H9 (cell line): ENCODE data around the gene EHD2. TPM values are rescaled to one million over a fixed set of nuclear protein-coding genes. Genes with fewer than 3 reads are reported as not detected.
A peak's percentile ranks its signal among the peaks of the same experiment; 100 is the strongest.

ENCODE experiments used
- DNase-seq: peaks from one replicate; pipeline ENCODE4 v3.0.0-alpha.2; 2017
- H2AFZ ChIP-seq: one replicate; pipeline ENCODE4 v1.6.1; 2013; ENCODE audit warnings: mild to moderate bottlenecking, low read length, control low read depth, moderate library complexity
- H2AK5ac ChIP-seq: 2 replicates; pipeline ENCODE4 v1.6.1; 2013; ENCODE audit warnings: low read length, control low read depth, mixed read lengths; ENCODE audit not compliant: insufficient read length
- H2BK120ac ChIP-seq: one replicate; pipeline ENCODE4 v1.6.1; 2013; ENCODE audit warnings: low read depth, mild to moderate bottlenecking, low read length, control low read depth, inconsistent platforms; ENCODE audit not compliant: poor library complexity, severe bottlenecking
- H2BK12ac ChIP-seq: 2 replicates; pipeline ENCODE4 v1.6.1; 2013; ENCODE audit warnings: low read length, control low read depth, mixed read lengths, low read depth; ENCODE audit not compliant: insufficient read length
- H2BK15ac ChIP-seq: 2 replicates; pipeline ENCODE4 v1.6.1; 2013; ENCODE audit warnings: low read depth, low read length, control low read depth
- H2BK20ac ChIP-seq: one replicate; pipeline ENCODE4 v1.6.1; 2013; ENCODE audit warnings: low read depth, mild to moderate bottlenecking, low read length, control low read depth, inconsistent platforms; ENCODE audit not compliant: poor library complexity, severe bottlenecking
- H2BK5ac ChIP-seq: 2 replicates; pipeline ENCODE4 v1.6.1; 2013; ENCODE audit warnings: low read length, control low read depth, mixed read lengths; ENCODE audit not compliant: insufficient read length
- H3K14ac ChIP-seq: 2 replicates; pipeline ENCODE4 v1.6.1; 2013; ENCODE audit warnings: low read length, control low read depth; ENCODE audit not compliant: insufficient read depth
- H3K18ac ChIP-seq: 2 replicates; pipeline ENCODE4 v1.6.1; 2013; ENCODE audit warnings: low read depth, mild to moderate bottlenecking, mixed read lengths, low read length, control low read depth; ENCODE audit not compliant: insufficient read length
- H3K23ac ChIP-seq: 2 replicates; pipeline ENCODE4 v1.6.1; 2013; ENCODE audit warnings: low read length, control low read depth, mixed read lengths, low read depth; ENCODE audit not compliant: insufficient read length
- H3K23me2 ChIP-seq: 2 replicates; pipeline ENCODE4 v1.6.1; 2013; ENCODE audit warnings: low read depth, mild to moderate bottlenecking, mixed read lengths, low read length, control low read depth; ENCODE audit not compliant: insufficient read length, poor library complexity, severe bottlenecking
- H3K27ac ChIP-seq: 2 replicates; pipeline ENCODE4 v1.5.1; 2013; ENCODE audit warnings: low read length, control low read depth, mixed read lengths, low read depth; ENCODE audit not compliant: insufficient read length
- H3K27me3 ChIP-seq: 2 replicates; pipeline ENCODE4 v1.6.1; 2013; ENCODE audit warnings: low read length, control low read depth, inconsistent platforms; ENCODE audit not compliant: insufficient read depth
- H3K4ac ChIP-seq: 2 replicates; pipeline ENCODE4 v1.6.1; 2013; ENCODE audit warnings: low read depth, mild to moderate bottlenecking, control low read depth, inconsistent platforms, low read length, moderate library complexity
- H3K4me1 ChIP-seq: 2 replicates; pipeline ENCODE4 v1.6.1; 2013; ENCODE audit warnings: low read length, control low read depth, inconsistent platforms; ENCODE audit not compliant: insufficient read depth
- H3K4me2 ChIP-seq: 2 replicates; pipeline ENCODE4 v1.6.1; 2013; ENCODE audit warnings: low read length, control low read depth, mixed read lengths; ENCODE audit not compliant: insufficient read length, insufficient read depth
- H3K56ac ChIP-seq: 2 replicates; pipeline ENCODE4 v1.6.1; 2013; ENCODE audit warnings: low read depth, mild to moderate bottlenecking, mixed read lengths, low read length, control low read depth; ENCODE audit not compliant: insufficient read length
- H3K79me1 ChIP-seq: 2 replicates; pipeline ENCODE4 v1.6.1; 2013; ENCODE audit warnings: low read depth, mild to moderate bottlenecking, moderate library complexity, low read length, control low read depth, inconsistent platforms; ENCODE audit not compliant: insufficient read depth, poor library complexity, severe bottlenecking
- H3K79me2 ChIP-seq: 2 replicates; pipeline ENCODE4 v1.6.1; 2013; ENCODE audit warnings: low read length, control low read depth, inconsistent platforms; ENCODE audit not compliant: insufficient read depth
- H3K9ac ChIP-seq: 2 replicates; pipeline ENCODE4 v1.6.1; 2013; ENCODE audit warnings: low read length, control low read depth, mixed read lengths; ENCODE audit not compliant: insufficient read length; ENCODE audit errors: extremely low read depth
- H3K9me3 ChIP-seq: one replicate; pipeline ENCODE4 v1.6.1; 2013; ENCODE audit warnings: low read depth, low read length, inconsistent platforms; ENCODE audit not compliant: control insufficient read depth
- H3T11ph ChIP-seq: one replicate; pipeline ENCODE4 v1.6.1; 2013; ENCODE audit warnings: mild to moderate bottlenecking, low read length, control low read depth, inconsistent platforms
- H4K20me1 ChIP-seq: one replicate; pipeline ENCODE4 v1.6.1; 2013; ENCODE audit not compliant: control insufficient read depth, insufficient read length, insufficient read depth
- H4K5ac ChIP-seq: 2 replicates; pipeline ENCODE4 v1.6.1; 2013; ENCODE audit warnings: low read depth, mild to moderate bottlenecking, mixed read lengths, low read length, control low read depth; ENCODE audit not compliant: insufficient read length
- H4K8ac ChIP-seq: replicated peaks from 2 replicates; pipeline ENCODE4 v1.6.1; 2013; ENCODE audit warnings: low read length, control low read depth, mixed read lengths, low read depth; ENCODE audit not compliant: insufficient read length
- H4K91ac ChIP-seq: 2 replicates; pipeline ENCODE4 v1.6.1; 2013; ENCODE audit warnings: low read depth, mild to moderate bottlenecking, moderate library complexity, mixed read lengths, low read length, control low read depth; ENCODE audit not compliant: insufficient read length
- H3K27ac Mint-ChIP-seq, 3 experiments: 2 replicates in 2 of 3; 3 replicates in 1 of 3; pipeline ENCODE4 v1.8.0; 2020 to 2021; ENCODE audit warnings: mixed read lengths in 3 of 3, mild to moderate bottlenecking in 1 of 3, moderate library complexity in 1 of 3
- H3K27me3 Mint-ChIP-seq: 2 replicates; pipeline ENCODE4 v1.8.0; 2021; ENCODE audit warnings: low read depth, mild to moderate bottlenecking, moderate library complexity, mixed read lengths
- H3K36me3 Mint-ChIP-seq, 3 experiments: 2 replicates in 2 of 3; 3 replicates in 1 of 3; pipeline ENCODE4 v1.8.0; 2020 to 2021; ENCODE audit warnings: low read depth in 3 of 3, mixed read lengths in 3 of 3; ENCODE audit not compliant: insufficient read depth in 1 of 3
- H3K4me1 Mint-ChIP-seq, 2 experiments: 2 replicates each; pipeline ENCODE4 v1.8.0; 2020; ENCODE audit warnings: mixed read lengths in 2 of 2
- H3K4me3 Mint-ChIP-seq, 2 experiments: 2 replicates in 1 of 2; 3 replicates in 1 of 2; pipeline ENCODE4 v1.8.0; 2020 to 2021; ENCODE audit warnings: mild to moderate bottlenecking in 2 of 2, mixed read lengths in 2 of 2, moderate library complexity in 1 of 2
- H3K9me3 Mint-ChIP-seq, 2 experiments: 2 replicates in 1 of 2; 3 replicates in 1 of 2; pipeline ENCODE4 v1.8.0; 2020; ENCODE audit warnings: mild to moderate bottlenecking in 2 of 2, mixed read lengths in 2 of 2, moderate library complexity in 1 of 2
- WGBS: extraction: QIAGEN DNeasy Blood & Tissue Kit; methylation state at CpG from one replicate; pipeline ENCODE4 v1.1.7; 2013; ENCODE audit warnings: missing lambda C conversion rate, low lambda C conversion rate, mixed read lengths; ENCODE audit not compliant: insufficient read length; ENCODE audit errors: extremely low coverage; 5-methylcytosine and 5-hydroxymethylcytosine counted together
- total RNA-seq: library from RNA; stranded (reverse); gene quantifications from 2 replicates; pipeline ENCODE4 v1.2.1, GENCODE V29; 2021
- TF ChIP-seq, protein P1 (sequence below): fragments of 200-600 bp; sonication (generic); conservative IDR thresholded peaks from 3 replicates; pipeline ENCODE4 v1.8.0; 2021; ENCODE audit warnings: antibody characterized with exemption, mild to moderate bottlenecking

EHD2 gene
- total RNA-seq, 1 experiment from 2014 or later: 19.7 TPM

GRCh38 chr19:47707135-47707925 lies 5.9 kb upstream of the EHD2 start:
- H2BK20ac ChIP-seq: no peak overlapping the region
- no peak overlapping the region for H3T11ph ChIP-seq
- peaks cover 4 to 5% of the 10 kb centered on the region in 2 experiments; a peak in 2 of 4 replicates for H3K4me1 Mint-ChIP-seq
- H3K9me3 ChIP-seq: no peaks in the 10 kb centered on the region
- peaks cover 4% of the 10 kb centered on the region for H3K27me3 Mint-ChIP-seq
- no peak overlapping the region for H4K5ac ChIP-seq
- H4K8ac ChIP-seq: no peak overlapping the region
- no peaks in the 10 kb centered on the region for H3K4me1 ChIP-seq
- no peak overlapping the region for H2BK15ac ChIP-seq
- WGBS: no CpG with 5 or more reads among the region's 22 CpGs
- no peaks in the 10 kb centered on the region for H3K23me2 ChIP-seq
- TF ChIP-seq, protein P1, sequence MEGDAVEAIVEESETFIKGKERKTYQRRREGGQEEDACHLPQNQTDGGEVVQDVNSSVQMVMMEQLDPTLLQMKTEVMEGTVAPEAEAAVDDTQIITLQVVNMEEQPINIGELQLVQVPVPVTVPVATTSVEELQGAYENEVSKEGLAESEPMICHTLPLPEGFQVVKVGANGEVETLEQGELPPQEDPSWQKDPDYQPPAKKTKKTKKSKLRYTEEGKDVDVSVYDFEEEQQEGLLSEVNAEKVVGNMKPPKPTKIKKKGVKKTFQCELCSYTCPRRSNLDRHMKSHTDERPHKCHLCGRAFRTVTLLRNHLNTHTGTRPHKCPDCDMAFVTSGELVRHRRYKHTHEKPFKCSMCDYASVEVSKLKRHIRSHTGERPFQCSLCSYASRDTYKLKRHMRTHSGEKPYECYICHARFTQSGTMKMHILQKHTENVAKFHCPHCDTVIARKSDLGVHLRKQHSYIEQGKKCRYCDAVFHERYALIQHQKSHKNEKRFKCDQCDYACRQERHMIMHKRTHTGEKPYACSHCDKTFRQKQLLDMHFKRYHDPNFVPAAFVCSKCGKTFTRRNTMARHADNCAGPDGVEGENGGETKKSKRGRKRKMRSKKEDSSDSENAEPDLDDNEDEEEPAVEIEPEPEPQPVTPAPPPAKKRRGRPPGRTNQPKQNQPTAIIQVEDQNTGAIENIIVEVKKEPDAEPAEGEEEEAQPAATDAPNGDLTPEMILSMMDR: peak; percentile 88
- no peak overlapping the region for H3K56ac ChIP-seq
- H3K9me3 Mint-ChIP-seq: no peaks in the 10 kb centered on the region; a peak in 1 of 5 replicates
- H3K79me2 ChIP-seq: no peaks in the 10 kb centered on the region
- no peak overlapping the region for H3K27ac ChIP-seq
- H3K23ac ChIP-seq: no peak overlapping the region
- no peak overlapping the region for H2AK5ac ChIP-seq
- H3K27me3 ChIP-seq: no peaks in the 10 kb centered on the region
- H2BK5ac ChIP-seq: no peak overlapping the region
- H2BK12ac ChIP-seq: no peak overlapping the region
- no peak overlapping the region for H4K91ac ChIP-seq
- DNase-seq: peak; percentile 89
- H3K4me3 Mint-ChIP-seq: peak overlapping the region in 1 of 2 experiments; percentile 15; a peak in 1 of 5 replicates
- no peak overlapping the region for H3K18ac ChIP-seq
- no peak overlapping the region for H3K9ac ChIP-seq
- H3K36me3 Mint-ChIP-seq: peaks cover 3 to 16% (median 16%) of the 10 kb centered on the region in 3 experiments; a peak in 6 of 7 replicates
- no peak overlapping the region for H3K27ac Mint-ChIP-seq
- no peaks in the 10 kb centered on the region for H4K20me1 ChIP-seq
- H3K4ac ChIP-seq: no peak overlapping the region
- no peak overlapping the region for H3K14ac ChIP-seq
- no peak overlapping the region for H2BK120ac ChIP-seq
- H2AFZ ChIP-seq: no peak overlapping the region
- no peaks in the 10 kb centered on the region for H3K79me1 ChIP-seq
- no peak overlapping the region for H3K4me2 ChIP-seq
